K562 (cell line): ENCODE data around the gene ZNF575. TPM values are rescaled to one million over a fixed set of nuclear protein-coding genes. Genes with fewer than 3 reads are reported as not detected.

ENCODE experiments used
- ATAC-seq: fragments of 200-7000 bp; cut with Tn5 transposase; 3 replicates; pipeline ENCODE4 v1.9.1; 2020; ENCODE audit warnings: moderate library complexity
- BruUV-seq: library from RNA; stranded (reverse); fragments of 400-500 nt; replicated peaks from 2 replicates; lab custom pipeline; 2021; lab: Mats Ljungman, UMichigan
- CTCF ChIA-PET: fragments of 300-600 bp; formaldehyde crosslinking; extraction: SDS; loops from one replicate; lab custom pipeline; 2021; ENCODE audit warnings: low intra/inter-chr PET ratio; lab: Yijun Ruan, JAX
- POLR2A ChIA-PET: fragments of 300-600, 350-650 bp; sonication (Branson Sonifier 250); formaldehyde crosslinking; extraction: SDS; loops from one replicate; lab custom pipeline; 2021; ENCODE audit warnings: antibody characterized with exemption, inconsistent platforms; lab: Yijun Ruan, JAX
- DNase-seq, 4 experiments: peaks; one replicate each; pipeline versions ENCODE4 v3.0.0 to v3.0.0-alpha.2; 2011 to 2018; ENCODE audit warnings: low spot score in 3 of 4, mixed read lengths in 3 of 4; ENCODE audit errors: extremely low read depth in 1 of 4
- FAIRE-seq: peaks from 2 replicates; lab custom pipeline; 2011; peaks lifted over from hg19 to GRCh38; lab: Jason Lieb, UNC
- H2AFZ ChIP-seq: 2 replicates; pipeline ENCODE4 v1.6.0; 2011; ENCODE audit warnings: low read depth, low read length, control low read depth, inconsistent platforms
- H3K27ac ChIP-seq: fragments of 200-600 bp; 3 replicates; pipeline ENCODE4 v1.8.0; 2011; ENCODE audit warnings: low read depth, mild to moderate bottlenecking, control low read depth, inconsistent platforms, low read length, moderate library complexity, mixed read lengths; ENCODE audit errors: extremely low read depth
- H3K27me3 ChIP-seq, 2 experiments: fragments of 300-600 bp in 1 of 2; 2 replicates in 1 of 2; 3 replicates in 1 of 2; pipeline versions ENCODE4 v1.6.0 to v1.8.0; 2011; ENCODE audit warnings: inconsistent platforms in 2 of 2, low read length in 2 of 2, mild to moderate bottlenecking in 1 of 2, mixed read lengths in 1 of 2, moderate library complexity in 1 of 2; ENCODE audit not compliant: control insufficient read depth in 2 of 2, insufficient read depth in 2 of 2
- H3K36me3 ChIP-seq: fragments of 300-600 bp; 3 replicates; pipeline ENCODE4 v1.8.0; 2011; ENCODE audit warnings: mild to moderate bottlenecking, low read length, inconsistent platforms; ENCODE audit not compliant: control insufficient read depth, insufficient read depth
- H3K4me1 ChIP-seq, 2 experiments: fragments of 200-600 bp in 1 of 2; replicated peaks in 1 of 2; 2 replicates in 1 of 2; 3 replicates in 1 of 2; pipeline versions ENCODE4 v1.5.1 to v1.8.0; 2011; ENCODE audit warnings: inconsistent platforms in 2 of 2, low read length in 2 of 2, mild to moderate bottlenecking in 1 of 2, mixed read lengths in 1 of 2, moderate library complexity in 1 of 2; ENCODE audit not compliant: control insufficient read depth in 2 of 2, insufficient read depth in 2 of 2
- H3K4me2 ChIP-seq: 2 replicates; pipeline ENCODE4 v1.6.1; 2011; ENCODE audit warnings: low read length, control low read depth, inconsistent platforms, mixed read lengths; ENCODE audit not compliant: insufficient read depth
- H3K4me3 ChIP-seq: fragments of 200-600 bp; sonication (generic), shearing (Covaris generic); 2 replicates; pipeline ENCODE4 v1.5.1; 2016; ENCODE audit warnings: control low read depth, inconsistent platforms
- H3K79me2 ChIP-seq: fragments of 200-600 bp; 3 replicates; pipeline ENCODE4 v1.8.0; 2011; ENCODE audit warnings: low read length, inconsistent platforms; ENCODE audit not compliant: control insufficient read depth, insufficient read depth
- H3K9ac ChIP-seq, 2 experiments: 2 replicates each; pipeline versions ENCODE4 v1.6.0 to v1.6.1; 2011; ENCODE audit warnings: low read depth in 2 of 2, low read length in 2 of 2, control low read depth in 1 of 2, inconsistent platforms in 1 of 2, mild to moderate bottlenecking in 1 of 2, mixed read lengths in 1 of 2; ENCODE audit not compliant: insufficient read depth in 1 of 2
- H3K9me1 ChIP-seq: one replicate; pipeline ENCODE4 v1.6.0; 2011; ENCODE audit warnings: inconsistent platforms, mild to moderate bottlenecking, low read length, moderate library complexity; ENCODE audit not compliant: control insufficient read depth, insufficient read depth
- H3K9me3 ChIP-seq: replicated peaks from 2 replicates; pipeline ENCODE4 v1.5.1; 2011; ENCODE audit warnings: low read depth, low read length, inconsistent platforms; ENCODE audit not compliant: control insufficient read depth, insufficient read depth
- H4K20me1 ChIP-seq: replicated peaks from 2 replicates; pipeline ENCODE4 v1.6.1; 2011; ENCODE audit warnings: low read length, inconsistent platforms, mixed read lengths; ENCODE audit not compliant: control insufficient read depth, insufficient read depth
- CEBPB ChIP-seq: fragments of 450-650 bp; IDR thresholded peaks from 2 replicates; pipeline ENCODE4 v1.6.1; 2016; ENCODE audit warnings: missing genetic modification characterization, missing compliant biosample characterization
- FOXA1 ChIP-seq: fragments of 450-650 bp; IDR thresholded peaks from 2 replicates; pipeline ENCODE4 v1.6.1; 2016; ENCODE audit warnings: mild to moderate bottlenecking, borderline replicate concordance
- HDAC2 ChIP-seq: fragments of 450-650 bp; IDR thresholded peaks from 2 replicates; pipeline ENCODE4 v1.6.1; 2016; ENCODE audit warnings: mild to moderate bottlenecking
- MAFK ChIP-seq: IDR thresholded peaks from 2 replicates; pipeline ENCODE4 v1.6.1; 2011; ENCODE audit warnings: low read length, improper control_type of control experiment
- MCM5 ChIP-seq: fragments of 450-650 bp; IDR thresholded peaks from 2 replicates; pipeline ENCODE4 v1.6.1; 2016; ENCODE audit warnings: low read depth
- NFYB ChIP-seq: IDR thresholded peaks from 2 replicates; pipeline ENCODE4 v1.6.1; 2011; ENCODE audit warnings: mild to moderate bottlenecking, moderate library complexity; ENCODE audit not compliant: insufficient read length; ENCODE audit errors: extremely low read depth
- SNIP1 ChIP-seq: fragments of 450-650 bp; IDR thresholded peaks from 2 replicates; pipeline ENCODE4 v1.7.1; 2017; ENCODE audit warnings: low read depth, mild to moderate bottlenecking
- SP2 ChIP-seq: IDR thresholded peaks from 2 replicates; pipeline ENCODE4 v1.6.1; 2011; ENCODE audit warnings: mild to moderate bottlenecking, low read depth, low read length, moderate library complexity; ENCODE audit not compliant: poor library complexity, severe bottlenecking; ENCODE audit errors: extremely low read depth
- TAF1 ChIP-seq: IDR thresholded peaks from 2 replicates; pipeline ENCODE4 v1.6.1; 2011; ENCODE audit warnings: mild to moderate bottlenecking, low read length, moderate library complexity; ENCODE audit not compliant: insufficient read depth, control insufficient read depth, severe bottlenecking; ENCODE audit errors: extremely low read depth
- UBTF ChIP-seq, 2 experiments: IDR thresholded peaks; 2 replicates each; pipeline ENCODE4 v1.6.1; 2012; ENCODE audit warnings: improper control_type of control experiment in 2 of 2, low read depth in 2 of 2, low read length in 2 of 2, borderline replicate concordance in 1 of 2
- ZBTB17 ChIP-seq: fragments of 450-650 bp; formaldehyde crosslinking; IDR thresholded peaks from 2 replicates; pipeline ENCODE4 v1.4.0; 2020; ENCODE audit warnings: mild to moderate bottlenecking
- ZNF780A ChIP-seq: fragments of 250-450 bp; sonication (Bioruptor Pico); IDR thresholded peaks from 2 replicates; pipeline ENCODE4 v1.5.0; 2021; ENCODE audit warnings: mild to moderate bottlenecking
- WGBS: fragments of 100-300 bp; shearing (Covaris generic); methylation state at CpG from one replicate; pipeline ENCODE4 v1.1.6; 2016; ENCODE audit warnings: low coverage, mixed read lengths; ENCODE audit not compliant: insufficient coverage; ENCODE audit errors: missing lambda C conversion rate; 5-methylcytosine and 5-hydroxymethylcytosine counted together
- in situ Hi-C: fragments of 300-500 bp; cut with MboI; formaldehyde crosslinking; loops from 4 replicates; pipeline ENCODE4 v1.15.0; 2018; ENCODE audit warnings: inconsistent platforms, mixed read lengths
- intact Hi-C: fragments of 100-400 bp; cut with micrococcal nuclease; formaldehyde crosslinking; loops from 2 replicates; pipeline ENCODE4 v1.14.2; 2022
- polyA plus RNA-seq, 8 experiments: library from polyadenylated mRNA; depleted of rRNA in 4 of 8; stranded (reverse) in 5 of 8; unstranded in 3 of 8; fragments of >200 nt; fragmentation: Nextera tagmentation in 2 of 8; fragmentation: Illumina TruSeq in 1 of 8; extraction: Ambion mirVana in 2 of 8; extraction: Trizol in 1 of 8; gene quantifications; 2 replicates each; pipeline versions ENCODE4 v1.2.1 to v1.2.3, GENCODE V29; 2011 to 2014; ENCODE audit warnings: inconsistent platforms in 1 of 8, missing spikeins in 1 of 8
- total RNA-seq, 7 experiments: library from RNA; depleted of rRNA in 6 of 7; stranded (reverse); fragments of >200 nt in 6 of 7; fragmentation: Illumina TruSeq in 2 of 7; extraction: Trizol in 2 of 7; gene quantifications; 2 replicates each; pipeline versions ENCODE4 v1.2.1 to v1.2.3, GENCODE V29; 2011 to 2021; ENCODE audit warnings: low replicate concordance in 1 of 7

ZNF575 gene
- total and polyA plus RNA-seq, 9 of the 15 experiments (the other 6 are each of a cell fraction or from before 2014, with no cell fraction given), result 0.20 to 0.98 (median 0.32) TPM; not detected in 6

- no peak for TF ChIP-seq SP2
- no peak for TF ChIP-seq MCM5
These were observed 12.3 kb downstream of the ZNF575 start (continued) for GRCh38 chr19:43545276-43545675.

GRCh38 chr19:43545981-43546380 is 13.0 kb downstream of the ZNF575 start:
- Histone ChIP-seq H2AFZ (no peak overlapping the region), H3K4me1 (no peaks in the 10 kb centered on the region; a peak in 1 of 5 replicates), H3K79me2 (no peaks in the 10 kb centered on the region), H3K4me3 (no peak overlapping the region), H4K20me1 (no peaks in the 10 kb centered on the region), H3K9me3 (no peaks in the 10 kb centered on the region), H3K9me1 (no peaks in the 10 kb centered on the region), H3K27ac (no peak overlapping the region), H3K9ac (no peak overlapping the region), H3K27me3 (no peaks in the 10 kb centered on the region), H3K4me2 (no peak overlapping the region), H3K36me3 (peaks cover 53% of the 10 kb centered on the region; the same call in 2 of the 3 replicates)
- ATAC-seq (no peak), DNase-seq (no peak), FAIRE-seq (no peak)
- ChIA-PET CTCF (no interaction called here), POLR2A (interaction anchor here (0.5 to 0.8 kb wide), 2 partner anchors 11 to 103 kb away, joined by 3 read pairs; no protein-coding TSS in a partner anchor)
- WGBS, result 100% methylated on average over 1 of the region's 2 CpGs
- BruUV-seq, result no TSS peak
- intact Hi-C loops, result no loop called here
- in situ Hi-C loops, result no loop called here
- no peak for TF ChIP-seq HDAC2
- no peak for TF ChIP-seq SNIP1
- no peak for TF ChIP-seq MAFK
- TF ChIP-seq UBTF (IDR thresholded peaks at IDR 0.05; ENCODE audit: borderline replicate concordance in 1 of 2, low read depth in 2 of 2, low read length in 2 of 2), result no peak
- no peak for TF ChIP-seq FOXA1
- TF ChIP-seq TAF1, result no peak
- TF ChIP-seq NFYB, result no peak
- TF ChIP-seq ZBTB17, result no peak
- TF ChIP-seq ZNF780A (CRISPR knock-in tag), result no peak
- TF ChIP-seq CEBPB (tag), result no peak
- no peak for TF ChIP-seq SP2
